ENCODE measurements around the gene PLPP3. TPM values are rescaled to one million over a fixed set of nuclear protein-coding genes. Genes with fewer than 3 reads are reported as not detected.
A peak's percentile ranks its signal among the peaks of the same experiment; 100 is the strongest.

Gene PLPP3
- total and polyA plus RNA-seq, 9 of the 15 experiments (the other 6 are each of a cell fraction or from before 2014, with no cell fraction given), result 0.07 to 0.54 (median 0.20) TPM

GRCh38 chr1:56520016-56520601 lies 59.3 kb downstream of the PLPP3 start (continued):
- no peak for TF ChIP-seq SRSF3 (IDR thresholded peaks at IDR 0.05; ENCODE audit: insufficient read depth, low read length)

GRCh38 chr1:56517404-56518130 lies 61.8 kb downstream of the PLPP3 start:
- Histone ChIP-seq H3K36me3 (ENCODE audit: control insufficient read depth, insufficient read depth, low read length) (no peaks in the 10 kb centered on the region), H3K9ac (ENCODE audit: insufficient read depth in 1 of 2, low read depth in 2 of 2, low read length in 2 of 2) (peak overlapping the region in 1 of 2 experiments; percentile 63; a peak in 2 of 4 replicates), H3K27ac (ENCODE audit: extremely low read depth, low read depth, low read length) (peak overlapping the region; percentile 86; the same call in 2 of the 3 replicates), H3K4me1 (replicated peaks in 1 of 2; ENCODE audit: control insufficient read depth in 2 of 2, insufficient read depth in 2 of 2, low read length in 2 of 2) (peaks cover 11 to 37% of the 10 kb centered on the region in 2 experiments; a peak in 4 of 5 replicates), H3K4me3 (no peak overlapping the region), H4K20me1 (replicated peaks; ENCODE audit: control insufficient read depth, insufficient read depth, low read length) (no peaks in the 10 kb centered on the region; the same call in 1 of the 2 replicates), H3K27me3 (ENCODE audit: control insufficient read depth in 2 of 2, insufficient read depth in 2 of 2, low read length in 2 of 2) (no peaks in the 10 kb centered on the region), H3K4me2 (ENCODE audit: insufficient read depth, low read length) (0 out of 2 replicates have a peak overlapping the region, but pooled peaks have one; percentile 1), H3K9me1 (ENCODE audit: control insufficient read depth, insufficient read depth, low read length) (no peaks in the 10 kb centered on the region), H3K79me2 (ENCODE audit: control insufficient read depth, insufficient read depth, low read length) (no peaks in the 10 kb centered on the region), H2AFZ (ENCODE audit: low read depth, low read length) (peak overlapping the region; percentile 46; the same call in 1 of the 2 replicates), H3K9me3 (replicated peaks; ENCODE audit: control insufficient read depth, insufficient read depth, low read depth, low read length) (no peaks in the 10 kb centered on the region)
- FAIRE-seq, result peak; percentile 76
- ChIA-PET CTCF (ENCODE audit: low intra/inter-chr PET ratio) (no interaction called here), POLR2A (interaction anchor here (0.5 to 1.6 kb wide), 7 partner anchors 11 to 1110 kb away, joined by 3 to 6 read pairs (median 3); no protein-coding TSS in a partner anchor)
- peak; percentile 67 for ATAC-seq
- no TSS peak for BruUV-seq (replicated peaks)
- DNase-seq (ENCODE audit: extremely low read depth in 1 of 4, low spot score in 3 of 4), result peak; percentile 23 to 49 (median 36)
- in situ Hi-C loops (cut with MboI) (no loop called here), intact Hi-C loops (cut with micrococcal nuclease) (loop anchor here (2.0 kb wide), 1 partner anchor 15 kb away; no protein-coding TSS in a partner anchor)
- WGBS (ENCODE audit: insufficient coverage, low coverage, missing lambda C conversion rate), result 29% methylated on average over 2 of the region's 2 CpGs
- TF ChIP-seq ZNF75A (CRISPR knock-in tag; IDR thresholded peaks at IDR 0.05), result no peak
- TF ChIP-seq MIER1 (IDR thresholded peaks at IDR 0.05; ENCODE audit: low read depth), result no peak
- TF ChIP-seq FOXJ2 (tag; IDR thresholded peaks at IDR 0.05), result peak; percentile 67
- TF ChIP-seq CHD4 (IDR thresholded peaks at IDR 0.05; ENCODE audit: insufficient read depth, insufficient replicate concordance, low read depth, low read length, poor library complexity, severe bottlenecking), result peak; percentile 39
- peak; percentile 73 for TF ChIP-seq C11orf30 (IDR thresholded peaks at IDR 0.05; ENCODE audit: low read depth)
- peak; percentile 90 for TF ChIP-seq BCOR (IDR thresholded peaks at IDR 0.05)
- TF ChIP-seq HDAC2 (IDR thresholded peaks at IDR 0.05), result 0 out of 2 replicates have a peak, but pooled peaks have one; percentile 23
- no peak for TF ChIP-seq TAL1 (IDR thresholded peaks at IDR 0.05)
- peak; percentile 81 for TF ChIP-seq ADNP (tag; IDR thresholded peaks at IDR 0.05)
- TF ChIP-seq SMARCA5 (IDR thresholded peaks at IDR 0.05), result peak; percentile 52; the same call in 1 of the 2 replicates
- TF ChIP-seq SMARCE1 (IDR thresholded peaks at IDR 0.05), result peak; percentile 13; the same call in 1 of the 2 replicates
- peak; percentile 52 for TF ChIP-seq MAFG (tag; conservative IDR thresholded peaks at IDR 0.05)
- peak; percentile 63; the same call in 1 of the 2 replicates for TF ChIP-seq FOSL1 (tag; conservative IDR thresholded peaks at IDR 0.05)
- TF ChIP-seq DPF2 (IDR thresholded peaks at IDR 0.05), result peak; percentile 55; the same call in 1 of the 2 replicates
- peak; percentile 91 for TF ChIP-seq RBM25 (IDR thresholded peaks at IDR 0.05; ENCODE audit: low read depth, low read length, severe bottlenecking)
- TF ChIP-seq JUND (IDR thresholded peaks at IDR 0.05; ENCODE audit: borderline replicate concordance, low read depth, low read length), result peak; percentile 43; the same call in 1 of the 2 replicates
- TF ChIP-seq JUND (tag; IDR thresholded peaks at IDR 0.05; ENCODE audit: borderline replicate concordance, low read depth, low read length), result peak; percentile 66; the same call in 1 of the 3 replicates
- no peak for TF ChIP-seq SMAD3 (CRISPR knock-in tag; conservative IDR thresholded peaks at IDR 0.05)
